GM19023 (cell line): ENCODE data around the gene ZRANB1.

Source experiments
- ATAC-seq: cut with Tn5 transposase; IDR thresholded peaks from one replicate; pipeline ENCODE4 v1.9.1; 2021; ENCODE audit warnings: mild to moderate bottlenecking, moderate library complexity; ENCODE audit not compliant: unreplicated experiment

Gene ZRANB1

DNA sequence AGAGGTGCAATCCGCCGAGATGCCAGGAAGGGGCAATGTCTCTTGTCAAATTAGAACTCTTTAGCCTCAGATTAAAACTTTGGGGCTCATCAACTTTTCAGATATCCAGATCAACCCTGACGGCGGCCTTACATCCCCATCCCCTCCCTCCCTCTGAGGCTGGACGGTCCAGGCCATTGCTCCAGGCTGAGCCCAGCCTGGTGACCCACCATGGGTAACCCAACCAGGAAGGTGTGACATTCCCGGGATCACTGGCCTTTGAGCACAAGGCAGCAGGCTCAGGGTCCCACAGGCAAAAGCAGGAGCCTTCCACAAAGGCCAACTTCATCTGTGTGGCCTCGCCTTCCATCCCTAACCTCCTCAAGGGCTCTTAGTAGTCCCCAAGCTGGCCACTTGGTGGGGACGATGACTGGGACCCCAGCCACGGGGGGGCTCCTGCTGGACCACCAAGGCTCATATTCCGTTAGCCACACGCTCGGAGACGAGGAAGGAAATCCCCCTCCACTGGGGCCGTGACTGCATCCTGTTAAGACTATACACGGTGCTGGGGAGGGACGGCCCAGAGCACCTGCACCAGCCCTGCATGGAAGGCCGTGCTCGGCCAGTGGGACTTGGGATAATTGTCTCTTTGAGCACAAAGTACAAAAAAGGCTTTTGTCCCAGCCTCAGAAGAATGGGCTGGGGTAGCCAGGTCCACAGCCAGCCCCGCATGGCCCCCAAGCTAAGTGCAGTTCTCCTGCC, 62.8 kb downstream of the ZRANB1 start:
- ATAC-seq, result no peak

DNA sequence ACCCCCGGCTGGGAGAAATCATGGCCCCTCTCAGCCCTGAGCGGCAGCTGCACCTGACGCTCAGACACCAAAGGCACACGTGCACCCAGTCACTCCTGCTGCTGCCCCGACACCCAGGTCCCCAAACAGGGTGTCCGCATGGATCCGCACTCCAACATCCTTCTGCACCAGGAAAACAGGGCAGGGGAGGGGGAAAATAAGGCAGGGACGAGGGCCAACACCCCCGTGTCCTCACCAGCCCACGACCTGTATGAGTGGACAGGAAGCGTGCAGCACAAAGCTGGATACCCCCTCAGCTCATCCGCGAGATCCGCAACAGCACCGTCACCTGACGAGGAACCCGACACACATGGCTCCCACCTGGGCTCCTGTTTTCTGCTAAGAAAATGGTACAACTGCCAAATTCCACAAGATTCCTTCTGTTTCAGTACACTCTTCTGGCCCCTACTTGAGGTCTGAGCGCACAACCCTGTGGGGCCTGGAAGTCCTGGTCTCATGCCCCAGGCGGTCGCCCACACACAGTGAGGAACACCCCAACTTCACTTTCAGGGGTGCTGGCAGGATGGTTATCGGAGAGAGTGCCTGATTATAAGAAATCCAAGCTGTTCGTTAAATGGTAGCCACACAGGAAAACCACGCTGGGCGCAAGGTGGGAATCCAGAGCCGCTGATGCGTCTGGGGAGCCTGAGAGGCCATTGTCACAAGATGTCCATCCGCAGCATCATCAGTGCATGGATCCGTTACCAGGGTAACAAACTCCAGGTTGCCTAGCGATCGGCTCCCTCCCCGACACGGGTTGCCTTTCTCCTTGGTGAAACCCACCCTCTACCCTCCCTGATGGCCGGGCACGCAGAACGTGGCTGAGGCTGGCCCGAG, 63.6 kb downstream of the ZRANB1 start:
- ATAC-seq, result no peak

DNA sequence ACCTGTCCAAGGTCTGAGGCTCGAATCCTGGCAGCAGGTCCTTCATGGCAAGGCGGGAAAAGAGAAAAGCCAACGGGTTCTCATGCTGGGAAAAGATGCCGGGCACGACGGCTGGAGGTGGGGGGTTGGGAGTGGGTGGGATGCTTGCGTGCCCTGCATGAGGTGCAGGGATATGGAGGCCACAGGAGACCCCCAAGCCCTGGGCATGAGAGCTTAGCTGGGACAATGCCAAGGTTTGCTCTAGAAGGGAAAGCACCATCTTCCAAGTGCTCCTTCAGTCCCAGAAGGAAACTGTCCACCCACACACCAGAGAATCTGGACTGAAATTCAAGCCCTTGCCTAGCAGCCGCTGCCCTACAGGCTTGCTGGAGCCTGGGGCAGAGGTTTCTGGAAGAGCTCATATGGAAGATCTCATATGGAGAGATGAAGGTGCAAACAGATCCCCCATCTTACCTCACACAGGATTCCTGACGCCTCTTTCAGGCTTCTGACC, 64.3 kb downstream of the ZRANB1 start:
- ATAC-seq, result no peak

DNA sequence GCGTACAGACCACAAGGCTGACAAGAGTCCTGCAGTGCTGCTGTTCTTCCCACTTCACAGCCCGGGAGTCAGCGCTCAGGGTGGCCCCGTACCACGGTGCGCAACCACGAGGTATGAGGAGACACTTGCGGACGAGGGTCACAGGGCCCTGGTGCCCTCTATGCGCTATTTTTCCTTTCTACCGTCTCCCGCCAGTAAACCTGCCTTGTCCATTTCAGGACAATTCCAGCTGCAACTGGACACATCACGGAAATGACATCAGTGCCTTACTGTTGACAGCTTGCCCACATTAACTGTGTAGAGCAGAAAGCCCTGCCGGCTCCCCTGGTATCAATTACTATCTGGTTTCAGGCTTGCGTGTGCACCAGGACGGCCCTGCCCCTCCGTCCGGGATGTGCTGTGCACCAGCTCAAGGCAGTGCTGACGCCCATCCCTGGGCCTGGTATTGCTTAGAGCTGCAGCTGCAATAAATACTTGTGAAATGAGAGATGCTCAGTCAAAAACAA, 65.1 kb downstream of the ZRANB1 start:
- no peak for ATAC-seq

DNA sequence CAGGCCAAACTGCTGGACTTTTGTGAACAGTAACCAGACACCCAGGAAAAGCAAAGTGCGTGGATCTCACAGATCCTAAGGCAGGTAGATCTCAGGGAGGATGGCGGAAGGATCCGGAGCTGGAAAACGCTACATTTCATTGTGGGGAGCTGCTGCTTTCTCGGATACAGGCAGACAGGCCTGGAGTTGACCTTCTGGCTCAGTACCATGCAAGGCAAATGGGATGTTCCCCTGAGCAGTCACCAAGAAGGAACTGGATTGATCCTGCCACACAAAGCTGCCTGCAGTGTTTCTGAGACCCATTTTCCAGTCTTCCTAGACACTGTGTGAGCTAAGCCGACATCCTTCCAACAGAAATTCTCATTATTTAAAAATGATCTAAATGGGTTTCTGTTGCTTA, 65.5 kb downstream of the ZRANB1 start:
- ATAC-seq, result no peak

DNA sequence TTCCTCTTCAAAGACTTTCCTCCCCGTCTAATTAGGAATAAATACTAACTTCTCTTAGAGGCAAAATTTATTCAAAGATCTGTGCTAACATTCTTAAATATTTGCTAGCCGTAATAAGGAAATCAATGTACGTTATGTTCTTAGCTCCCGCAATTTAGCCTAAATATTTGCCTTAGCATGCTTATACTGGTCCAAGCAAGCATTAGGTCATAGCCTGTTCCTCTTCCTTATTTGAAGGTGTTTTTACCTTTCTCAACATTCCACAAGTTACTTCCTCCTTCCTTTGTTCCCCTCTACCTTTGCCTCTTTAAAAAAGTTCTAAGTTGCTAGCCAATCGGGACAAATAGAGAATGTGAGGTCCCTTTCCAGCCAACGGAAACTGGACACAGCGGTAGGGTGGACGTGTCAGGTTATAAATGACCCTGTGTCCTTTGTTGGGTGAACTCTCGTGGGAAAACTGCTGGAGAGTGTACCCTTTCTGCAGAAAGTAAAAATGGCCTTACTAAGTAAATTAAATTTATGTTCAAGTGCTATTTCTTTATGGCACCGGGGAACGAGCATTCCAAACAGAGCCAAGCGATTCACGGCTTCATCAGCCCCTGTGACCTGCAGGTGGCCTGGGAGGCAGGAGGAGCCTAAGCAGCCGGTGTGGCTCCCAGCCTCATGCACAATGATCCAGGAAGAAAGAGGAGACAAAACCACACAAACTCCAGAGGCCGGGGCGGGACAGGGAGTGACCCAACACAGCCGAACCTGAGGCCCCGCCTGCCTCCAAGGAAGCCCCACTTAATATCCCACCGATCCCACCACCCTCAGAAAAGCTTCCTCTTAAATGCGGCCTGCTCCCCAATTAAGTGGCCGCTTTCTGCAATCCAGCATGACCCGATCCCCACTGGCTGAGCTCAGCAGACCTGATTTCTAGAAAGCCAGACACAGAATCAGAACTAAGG, 67.0 kb downstream of the ZRANB1 start:
- ATAC-seq, result no peak

DNA sequence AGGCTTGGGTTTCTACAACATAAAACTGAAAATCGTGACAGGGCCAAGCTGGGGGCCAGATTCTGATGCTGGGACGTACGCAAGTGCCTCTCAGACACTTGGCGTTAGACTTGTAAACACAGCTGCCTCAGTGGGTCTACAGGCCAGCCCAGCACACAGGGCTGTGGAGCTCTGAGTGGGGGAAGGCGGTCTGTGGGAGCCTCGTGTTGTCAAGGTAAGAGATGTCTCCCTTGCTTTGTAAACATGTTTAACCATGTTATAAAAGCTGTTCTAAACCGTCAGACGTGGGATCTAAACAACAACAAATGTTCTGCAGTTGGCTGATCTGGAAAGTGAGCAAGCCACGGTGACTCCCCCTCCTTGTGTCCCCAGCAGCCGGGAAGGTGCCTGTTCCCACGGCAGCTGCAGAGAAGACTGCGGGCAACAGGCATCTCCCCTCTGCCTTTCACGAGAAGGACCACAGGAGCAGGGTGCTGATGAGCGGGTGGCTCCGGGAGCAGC, 67.8 kb downstream of the ZRANB1 start:
- ATAC-seq, result no peak

DNA sequence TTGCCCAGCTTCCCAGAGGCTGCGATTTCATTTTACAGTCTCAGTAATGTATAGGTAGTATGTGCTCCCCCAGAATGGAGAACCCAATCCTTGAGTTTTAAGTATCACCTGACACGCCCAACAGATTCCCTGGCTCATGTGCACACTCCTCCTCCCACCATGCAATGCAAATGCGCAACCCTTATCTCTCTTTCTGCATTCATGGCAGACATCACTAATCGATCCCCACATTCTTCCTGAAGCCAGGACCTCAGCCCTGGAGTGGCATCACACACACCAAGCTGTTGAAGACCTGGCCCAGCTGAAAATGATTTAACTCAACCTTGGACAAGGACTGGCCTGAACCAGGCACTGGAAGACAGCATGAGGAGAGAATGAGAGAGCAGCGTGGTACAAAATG, 68.4 kb downstream of the ZRANB1 start:
- ATAC-seq, result no peak

DNA sequence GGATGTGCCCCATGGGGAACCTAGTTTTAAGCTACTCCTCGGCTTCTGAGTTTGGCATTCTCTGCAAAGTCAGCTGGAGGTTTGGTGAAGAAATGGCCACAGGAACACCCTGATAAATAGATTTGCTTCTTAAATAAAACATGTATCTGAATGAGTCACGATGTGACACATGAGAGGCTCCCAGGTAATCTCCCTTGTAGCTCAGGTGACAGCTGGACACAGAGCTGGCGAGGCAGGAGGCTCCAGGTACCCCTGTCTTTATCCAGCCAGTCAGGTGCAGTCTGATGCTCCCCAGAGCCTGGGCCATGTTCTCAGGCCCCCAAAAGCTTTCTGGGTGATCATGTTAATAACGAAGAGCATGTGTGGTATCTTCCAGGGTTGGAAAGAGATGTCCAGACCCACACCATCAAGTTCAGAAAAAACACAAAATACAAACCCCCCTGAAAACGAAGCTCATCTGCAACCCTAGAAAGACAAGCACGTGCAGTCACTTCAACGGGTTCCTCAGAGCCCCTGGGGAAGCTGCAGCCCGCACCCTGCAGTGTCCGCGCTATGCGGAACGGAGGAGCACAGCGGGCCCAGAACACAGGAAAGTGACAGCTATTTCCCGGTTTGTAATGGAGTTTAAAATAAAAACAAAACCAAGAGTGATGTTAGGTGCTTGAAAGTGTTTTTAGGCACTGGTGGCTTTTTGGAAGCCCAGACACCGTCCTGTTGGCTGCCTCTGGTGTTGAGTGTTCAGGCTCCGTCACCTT, 69.4 kb downstream of the ZRANB1 start:
- no peak for ATAC-seq

DNA sequence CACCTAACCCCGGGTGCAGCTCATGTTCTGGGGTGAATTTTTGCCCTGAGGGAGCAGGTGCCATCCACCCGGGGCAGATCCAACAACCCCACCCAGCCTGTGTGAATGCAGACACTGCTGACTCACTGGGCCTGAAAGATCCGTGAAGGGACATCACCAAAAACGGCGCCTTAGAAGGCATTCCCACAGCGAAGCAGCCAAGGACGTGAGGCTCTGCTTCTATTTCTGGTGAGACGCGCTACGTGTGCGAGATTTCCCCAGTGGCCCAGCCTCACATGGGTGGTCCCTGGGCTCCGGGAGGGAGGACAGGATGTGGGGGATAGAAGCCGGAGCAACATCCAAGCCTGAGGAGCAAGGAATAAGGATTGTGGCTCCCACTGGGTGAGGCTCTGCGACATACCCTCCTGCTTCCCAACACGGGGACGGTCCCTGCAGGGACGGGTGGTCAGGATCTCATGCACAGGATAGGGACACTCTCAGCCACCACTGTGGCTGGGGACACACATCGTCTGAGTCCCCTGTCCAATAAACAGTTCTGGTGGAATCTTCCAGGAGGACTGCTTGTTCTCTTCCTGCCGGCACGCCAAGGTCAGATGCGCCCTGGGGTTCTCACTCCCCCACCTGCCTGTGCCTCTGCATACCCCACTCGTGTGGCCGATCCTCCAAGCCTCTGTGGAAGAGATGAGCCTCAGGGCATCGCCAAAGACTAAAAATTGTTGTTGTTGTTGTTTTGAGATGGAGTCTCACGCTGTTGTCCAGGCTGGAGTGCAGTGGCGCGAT, 70.2 kb downstream of the ZRANB1 start:
- no peak for ATAC-seq

DNA sequence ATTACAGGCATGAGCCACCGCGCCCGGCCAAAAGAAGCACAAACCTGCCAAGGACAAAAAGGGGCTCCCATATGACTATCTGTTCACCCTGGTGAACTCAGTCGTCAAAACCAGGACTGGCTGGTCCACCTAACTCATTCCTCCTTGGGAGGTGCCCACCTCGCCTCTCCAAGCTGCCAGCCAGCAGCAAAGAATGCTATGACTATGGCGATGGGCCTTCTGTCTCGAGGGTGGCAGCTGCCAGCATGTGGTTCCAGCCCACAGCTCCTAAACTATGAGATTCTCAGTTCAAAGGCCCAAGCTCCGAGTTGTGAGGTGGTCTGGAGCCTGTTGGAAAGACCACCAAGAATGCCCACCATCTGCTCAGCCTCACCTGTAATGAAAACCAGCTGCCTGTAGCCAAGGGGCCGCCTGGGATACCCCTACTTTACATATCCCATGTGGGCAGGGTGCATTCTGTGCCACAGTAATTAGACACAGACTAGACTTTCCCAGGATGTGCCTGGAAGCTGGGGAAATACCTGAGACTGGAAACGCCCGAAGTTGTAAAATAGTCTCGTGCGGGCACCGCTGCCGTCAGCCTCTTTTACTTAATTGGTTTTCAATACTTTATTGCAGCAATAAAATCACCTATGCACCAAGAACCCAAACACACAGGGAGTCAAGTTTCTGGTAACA, 71.1 kb downstream of the ZRANB1 start:
- ATAC-seq, result no peak

DNA sequence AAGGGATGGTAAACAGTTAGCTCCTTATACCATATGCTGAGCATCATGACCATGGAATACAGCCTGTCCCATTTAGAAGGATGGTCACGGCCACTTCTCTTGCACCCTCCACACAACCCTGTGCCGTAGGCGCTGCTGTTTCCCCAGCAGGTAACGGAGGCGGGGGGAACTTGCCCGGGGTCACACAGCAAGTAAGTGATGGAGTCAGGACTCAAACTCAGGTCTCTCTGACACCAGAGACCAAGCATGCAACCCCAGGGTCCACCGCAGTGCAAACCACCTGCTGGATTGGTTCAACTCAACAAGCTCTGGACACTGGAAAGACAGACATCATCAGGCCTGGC, 71.6 kb downstream of the ZRANB1 start:
- no peak for ATAC-seq

DNA sequence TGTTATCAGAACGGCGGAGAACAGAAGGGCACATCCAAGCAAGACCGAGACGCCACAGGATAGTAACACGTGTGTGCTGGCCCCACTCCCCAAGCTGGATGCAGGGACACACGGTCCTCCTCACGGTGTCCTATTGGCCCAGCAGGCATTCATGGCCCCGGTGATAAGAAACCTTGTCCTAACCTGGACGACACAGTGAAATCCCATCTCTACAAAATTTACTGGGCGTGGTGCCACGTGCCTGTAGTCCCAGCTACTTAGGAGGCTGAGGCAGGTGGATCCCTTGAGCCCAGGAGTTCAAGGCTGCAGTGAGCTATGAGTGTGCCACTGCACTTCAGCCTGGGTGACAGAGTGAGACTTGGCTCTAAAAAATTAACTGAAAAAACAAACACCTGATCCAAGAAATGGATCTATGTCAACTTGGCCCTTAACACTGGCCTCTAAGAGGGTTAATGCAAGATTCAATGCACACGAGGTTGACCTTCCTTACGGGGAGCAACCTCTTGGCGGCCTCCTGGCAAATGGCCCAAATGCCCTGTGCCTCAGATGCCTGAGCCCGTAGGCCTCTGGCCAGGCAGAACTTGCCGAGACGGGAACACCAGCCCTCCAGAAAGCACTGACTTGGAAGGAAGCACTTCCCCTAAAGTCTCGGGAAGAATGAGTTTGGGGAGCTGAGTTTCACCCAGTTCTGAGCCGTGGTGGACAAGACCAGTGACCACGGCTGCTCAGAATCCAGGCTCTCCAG, 72.3 kb downstream of the ZRANB1 start:
- ATAC-seq, result no peak

DNA sequence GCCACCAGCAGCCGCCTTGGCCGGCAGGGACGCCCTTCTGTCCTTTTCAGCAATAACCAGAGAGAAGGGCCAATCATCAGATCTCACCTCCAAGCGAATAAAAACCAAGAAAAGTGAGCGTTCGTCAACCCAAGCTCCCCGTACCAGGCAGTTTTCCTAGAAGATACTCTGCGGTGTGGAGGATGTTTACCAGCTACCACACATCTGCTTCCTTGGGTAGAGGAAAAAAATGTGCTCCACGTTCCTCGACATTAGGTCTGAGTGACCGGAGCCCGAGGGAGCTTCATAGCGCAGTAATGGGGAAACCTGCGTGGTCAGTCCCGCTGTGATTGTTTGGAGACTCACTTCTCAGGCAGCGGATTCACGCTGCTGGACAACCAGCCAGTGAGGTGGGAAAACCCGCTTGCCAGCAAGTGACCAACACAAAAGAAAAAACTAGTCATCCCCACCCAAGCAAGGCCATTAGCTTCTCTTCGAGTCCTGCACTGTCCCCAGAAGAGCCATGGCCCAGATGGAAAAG, 73.0 kb downstream of the ZRANB1 start:
- no peak for ATAC-seq

DNA sequence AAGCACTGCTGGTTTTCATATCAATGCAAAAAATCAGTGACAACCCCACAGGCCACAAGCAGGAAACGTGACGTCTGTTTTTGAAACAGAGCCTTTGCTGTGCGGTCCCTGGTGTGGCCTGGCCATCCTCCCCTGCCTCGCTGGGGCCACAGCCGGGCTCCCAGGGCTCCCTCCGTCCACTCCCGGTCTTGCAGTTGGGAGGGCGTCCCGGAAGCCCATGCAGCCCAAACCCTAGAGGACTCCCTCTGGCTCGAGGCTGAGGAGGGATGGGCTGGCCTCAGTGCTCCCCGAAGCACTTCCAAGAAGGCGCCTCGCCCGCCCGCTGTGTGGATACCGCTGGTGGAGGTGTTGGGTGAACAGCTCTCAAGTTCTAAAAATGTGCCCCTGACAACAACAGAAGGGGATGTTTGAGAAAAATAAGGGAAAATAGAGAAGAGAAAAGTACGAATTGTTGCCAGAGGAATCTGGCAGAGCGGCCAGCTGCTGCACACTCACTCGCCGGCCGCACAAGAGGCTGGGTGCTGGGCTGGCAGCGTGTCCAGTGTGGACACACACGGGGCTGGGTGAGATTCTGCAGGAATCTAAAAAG, 73.5 kb downstream of the ZRANB1 start:
- no peak for ATAC-seq

DNA sequence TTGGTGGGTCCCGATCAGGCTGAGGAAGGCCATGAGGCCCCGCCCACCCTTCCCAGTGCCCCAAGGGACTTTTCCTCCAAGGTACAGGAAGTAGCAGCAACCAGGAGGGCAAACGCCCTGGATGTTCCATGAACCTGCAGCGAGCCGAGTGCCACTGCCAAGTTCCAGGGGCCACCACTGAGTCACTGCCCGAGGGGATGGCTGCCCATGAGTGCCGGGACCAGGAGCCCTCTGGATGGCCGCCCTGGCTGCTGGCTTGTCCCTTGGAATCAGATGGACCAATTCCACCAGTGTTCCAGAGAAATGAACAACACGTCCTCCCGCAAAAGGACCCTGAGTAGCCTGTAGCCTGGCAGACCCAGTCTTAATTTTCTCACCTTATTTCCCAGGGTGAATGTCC, 74.2 kb downstream of the ZRANB1 start:
- no peak for ATAC-seq

DNA sequence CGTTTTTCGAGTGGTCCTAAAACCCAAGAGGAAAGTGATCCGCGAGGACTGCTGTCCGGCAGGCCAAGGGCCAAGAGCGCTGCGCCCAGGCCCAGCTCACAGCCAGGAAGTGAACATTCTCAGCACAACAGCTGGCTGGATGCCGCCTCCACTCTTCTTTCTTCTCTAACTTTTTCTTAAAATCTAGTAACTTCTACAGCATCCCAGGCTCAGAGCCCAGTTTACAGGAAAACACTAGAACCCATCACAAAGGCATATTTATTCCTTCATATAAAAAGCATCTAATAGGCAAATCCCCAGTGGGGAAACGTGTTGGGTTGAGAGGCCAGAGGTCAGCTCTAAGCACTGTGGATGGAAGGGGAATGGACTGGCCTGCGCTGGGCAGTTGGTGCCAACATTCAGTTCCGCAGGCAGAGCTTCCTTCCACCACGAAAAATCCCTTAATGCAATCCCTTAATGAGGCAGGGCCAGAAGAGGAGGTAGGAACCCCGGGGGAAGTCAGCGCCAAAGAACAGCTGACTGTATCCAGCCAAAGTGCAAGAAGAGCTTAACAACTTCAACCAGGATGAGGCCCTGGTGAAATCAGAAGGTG, 74.8 kb downstream of the ZRANB1 start:
- ATAC-seq, result no peak
